GM21381 (cell line): ENCODE results near the gene CLCN7.

Source experiments
- ATAC-seq: cut with Tn5 transposase; IDR thresholded peaks from one replicate; pipeline ENCODE4 v1.9.1; 2021; ENCODE audit warnings: mild to moderate bottlenecking, moderate library complexity; ENCODE audit not compliant: unreplicated experiment

Gene CLCN7, protein sequence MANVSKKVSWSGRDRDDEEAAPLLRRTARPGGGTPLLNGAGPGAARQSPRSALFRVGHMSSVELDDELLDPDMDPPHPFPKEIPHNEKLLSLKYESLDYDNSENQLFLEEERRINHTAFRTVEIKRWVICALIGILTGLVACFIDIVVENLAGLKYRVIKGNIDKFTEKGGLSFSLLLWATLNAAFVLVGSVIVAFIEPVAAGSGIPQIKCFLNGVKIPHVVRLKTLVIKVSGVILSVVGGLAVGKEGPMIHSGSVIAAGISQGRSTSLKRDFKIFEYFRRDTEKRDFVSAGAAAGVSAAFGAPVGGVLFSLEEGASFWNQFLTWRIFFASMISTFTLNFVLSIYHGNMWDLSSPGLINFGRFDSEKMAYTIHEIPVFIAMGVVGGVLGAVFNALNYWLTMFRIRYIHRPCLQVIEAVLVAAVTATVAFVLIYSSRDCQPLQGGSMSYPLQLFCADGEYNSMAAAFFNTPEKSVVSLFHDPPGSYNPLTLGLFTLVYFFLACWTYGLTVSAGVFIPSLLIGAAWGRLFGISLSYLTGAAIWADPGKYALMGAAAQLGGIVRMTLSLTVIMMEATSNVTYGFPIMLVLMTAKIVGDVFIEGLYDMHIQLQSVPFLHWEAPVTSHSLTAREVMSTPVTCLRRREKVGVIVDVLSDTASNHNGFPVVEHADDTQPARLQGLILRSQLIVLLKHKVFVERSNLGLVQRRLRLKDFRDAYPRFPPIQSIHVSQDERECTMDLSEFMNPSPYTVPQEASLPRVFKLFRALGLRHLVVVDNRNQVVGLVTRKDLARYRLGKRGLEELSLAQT

DNA sequence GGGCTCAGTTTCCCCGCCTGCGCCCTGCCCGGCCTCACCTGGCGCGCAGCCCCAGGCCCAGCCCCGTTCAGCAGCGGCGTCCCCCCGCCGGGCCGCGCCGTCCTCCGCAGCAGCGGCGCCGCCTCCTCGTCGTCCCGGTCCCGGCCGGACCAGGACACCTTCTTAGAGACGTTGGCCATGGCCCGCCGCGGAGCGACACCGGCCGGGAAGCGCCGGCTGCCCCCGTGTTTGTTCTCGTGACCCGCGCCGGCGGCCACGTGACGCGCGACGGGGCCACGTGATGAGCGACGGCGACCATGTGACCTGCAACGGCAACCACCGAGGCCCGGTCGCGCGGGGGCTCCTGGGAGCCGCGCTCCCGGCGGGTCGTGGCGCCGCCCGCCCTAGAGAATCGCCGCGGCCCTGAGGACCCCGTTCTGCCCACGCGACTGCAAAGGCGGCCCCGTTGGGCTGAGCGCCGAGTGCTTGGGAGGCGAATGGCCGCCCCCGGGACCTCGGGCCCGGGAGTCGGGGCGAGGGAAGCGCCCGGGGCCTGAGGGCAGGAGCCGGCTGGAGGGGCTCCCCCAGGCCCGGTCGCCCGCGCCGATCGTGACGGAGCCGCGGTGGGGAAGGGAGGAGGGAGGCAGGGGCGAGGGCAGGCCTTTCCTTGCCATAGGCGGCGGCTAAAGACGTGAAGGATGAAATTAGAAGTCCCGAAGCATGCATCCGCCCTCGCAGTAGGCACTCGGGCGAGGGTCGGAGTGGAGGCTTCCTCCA is at the start of gene CLCN7:
Gene CLCN7, minus strand, starts transcription at position 233 of the 756 bp plus-strand sequence. Its CDS starts 54 bp downstream, at position 179.
- ATAC-seq = peak; percentile 88

DNA sequence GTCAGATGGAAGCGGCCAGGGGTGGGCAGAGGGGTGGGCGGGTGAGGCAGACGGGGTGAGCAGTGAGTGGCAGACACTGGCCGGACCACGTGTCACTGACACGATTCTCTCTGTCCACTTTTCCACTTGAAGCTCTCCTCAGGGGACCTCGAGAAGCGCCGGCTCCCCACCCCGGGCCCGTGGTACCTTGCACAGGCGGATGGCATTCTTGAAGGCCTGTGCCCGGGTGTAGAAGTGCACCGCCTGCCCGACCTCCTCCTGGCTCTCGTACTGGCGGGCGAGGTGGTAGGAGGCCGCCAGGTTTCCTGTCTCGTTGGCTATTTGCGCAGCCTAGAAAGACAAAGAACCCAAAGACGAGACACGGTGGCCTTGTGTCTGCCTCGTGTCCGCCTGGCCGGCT is 49.5 kb upstream of the CLCN7 start:
- no peak for ATAC-seq

DNA sequence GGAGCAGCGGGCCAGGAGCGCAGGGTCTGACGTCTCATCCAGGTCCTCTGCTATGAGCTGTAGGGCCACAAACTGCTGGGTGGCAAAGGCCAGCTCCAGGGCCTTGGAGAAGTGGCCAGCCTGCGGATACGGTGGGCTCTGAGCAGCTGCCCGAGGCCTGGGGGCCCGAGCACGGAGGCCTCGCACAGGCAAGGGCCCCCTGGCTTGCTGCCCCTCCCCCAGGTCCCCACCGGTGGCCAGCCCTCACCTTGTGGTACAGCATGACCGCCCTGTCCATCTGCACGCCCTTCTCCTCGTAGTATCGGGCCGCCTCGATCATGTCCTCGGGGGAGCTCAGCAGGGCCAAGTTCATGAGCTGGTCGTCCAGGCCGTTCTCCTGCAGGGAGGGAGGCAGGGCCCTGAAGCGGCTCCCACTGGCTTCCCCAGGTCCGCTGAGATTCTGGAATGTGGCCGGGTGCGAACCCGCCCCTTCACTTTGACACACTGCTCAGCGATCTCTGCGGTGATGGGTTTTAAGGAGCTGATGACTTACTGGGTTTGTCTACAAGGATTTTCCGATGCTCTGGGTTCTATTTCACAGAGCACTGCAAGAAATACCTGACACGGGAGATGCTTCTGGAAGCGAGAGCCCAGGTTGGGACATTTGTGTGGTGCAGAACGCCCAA is 48.9 kb upstream of the CLCN7 start:
- no peak for ATAC-seq

DNA sequence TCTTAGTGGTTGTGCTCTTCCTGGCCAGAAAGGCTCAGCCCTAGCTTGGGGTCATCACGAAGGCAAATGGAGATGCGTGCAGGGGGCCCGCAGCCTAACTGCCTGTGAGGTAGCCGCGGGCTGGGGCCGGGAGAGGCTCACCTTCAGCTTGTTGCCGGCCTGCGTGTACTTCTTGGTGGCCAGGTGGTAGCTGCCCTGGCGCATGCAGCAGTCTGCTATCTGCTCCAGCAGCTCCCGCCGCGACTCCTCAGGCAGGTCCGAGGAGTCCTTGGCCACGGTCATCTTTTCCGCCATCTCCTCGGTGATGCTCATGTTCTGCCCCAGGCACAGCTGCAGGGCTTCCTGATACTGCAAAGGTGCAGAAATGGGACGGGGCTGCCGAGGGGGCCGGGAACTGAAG is 45.6 kb upstream of the CLCN7 start:
- no peak for ATAC-seq

DNA sequence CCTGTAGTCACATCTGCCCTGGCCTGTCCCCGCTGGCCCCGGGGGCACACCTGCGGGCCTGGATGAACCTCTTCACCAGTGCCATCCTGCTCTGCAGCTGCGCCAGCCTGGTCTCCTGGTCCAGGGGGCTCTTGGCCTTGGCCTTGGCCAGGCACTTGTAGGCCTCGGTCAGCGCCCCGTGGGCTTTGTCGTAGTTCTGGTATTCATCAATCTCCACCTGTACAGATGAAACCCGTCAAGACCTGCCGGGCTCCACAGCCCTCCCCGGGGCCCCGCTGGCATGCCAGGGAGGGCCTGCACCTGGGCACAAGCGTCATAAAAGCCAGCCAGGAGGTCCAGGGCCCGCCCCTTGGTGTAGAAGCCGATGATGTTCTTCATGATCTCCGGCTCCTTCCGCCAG is 45.0 kb upstream of the CLCN7 start:
- ATAC-seq = no peak

DNA sequence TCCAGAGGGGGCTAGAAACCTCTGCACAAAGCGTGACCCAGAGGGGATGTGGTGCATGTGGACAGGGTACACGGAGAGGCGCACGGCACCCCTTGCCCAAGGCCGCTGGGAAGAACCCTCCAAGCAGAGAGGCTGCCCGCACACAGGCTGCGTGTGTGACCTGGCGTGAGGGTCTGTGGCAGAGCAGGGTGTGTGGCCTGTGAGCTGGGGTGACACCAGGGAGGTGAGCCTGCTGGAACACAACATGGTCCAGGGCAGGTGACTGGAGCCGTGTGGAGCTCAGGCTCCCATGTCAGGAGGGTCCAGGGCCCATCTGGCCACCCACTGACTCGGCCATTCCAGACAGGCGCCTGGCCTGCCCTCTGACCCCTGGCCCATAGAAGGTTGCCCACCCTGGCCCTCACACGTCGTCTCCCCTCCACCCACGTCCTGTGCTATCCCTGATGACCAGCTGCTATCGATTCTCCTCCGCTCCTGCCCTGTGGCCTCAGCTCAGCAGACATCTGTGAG is 43.9 kb upstream of the CLCN7 start:
- ATAC-seq = no peak

DNA sequence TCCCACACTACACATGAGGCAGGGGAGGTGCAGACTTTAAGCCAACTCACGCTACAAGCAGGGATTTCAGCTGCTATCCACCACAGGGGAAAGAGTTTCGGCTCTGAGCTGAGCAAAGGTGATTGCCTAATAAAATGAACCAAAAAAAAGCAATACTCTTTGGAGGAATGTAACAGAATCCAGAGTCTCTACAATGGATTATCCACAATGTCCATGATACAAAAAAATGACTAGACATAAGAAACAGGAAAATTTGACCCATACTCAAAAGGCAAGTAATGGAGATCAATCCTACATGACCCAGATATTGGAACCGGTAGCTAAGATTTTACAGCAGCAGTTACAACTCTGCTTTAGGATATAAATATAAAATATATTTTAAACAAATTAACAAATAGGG is 39.7 kb upstream of the CLCN7 start:
- ATAC-seq = no peak

DNA sequence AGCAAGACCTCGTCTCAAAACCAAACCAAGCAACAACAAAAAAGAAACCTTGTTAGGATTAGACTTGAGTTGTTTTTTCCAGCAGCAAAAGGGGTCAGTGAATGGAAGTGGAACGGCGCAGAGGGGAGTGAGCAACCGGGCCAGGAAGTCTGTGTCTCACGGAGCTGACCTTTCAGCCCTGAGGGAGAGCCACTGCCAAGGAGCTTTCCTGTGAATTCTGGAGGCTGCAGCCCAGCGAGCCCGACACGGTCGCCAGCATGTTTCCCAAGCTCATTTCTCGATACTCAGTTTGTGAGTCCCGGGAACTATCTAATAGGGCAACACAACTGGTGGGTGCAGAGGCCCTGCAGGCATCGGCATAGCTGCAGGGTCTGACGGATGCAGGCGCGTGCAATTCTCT is 37.9 kb upstream of the CLCN7 start:
- ATAC-seq = no peak

DNA sequence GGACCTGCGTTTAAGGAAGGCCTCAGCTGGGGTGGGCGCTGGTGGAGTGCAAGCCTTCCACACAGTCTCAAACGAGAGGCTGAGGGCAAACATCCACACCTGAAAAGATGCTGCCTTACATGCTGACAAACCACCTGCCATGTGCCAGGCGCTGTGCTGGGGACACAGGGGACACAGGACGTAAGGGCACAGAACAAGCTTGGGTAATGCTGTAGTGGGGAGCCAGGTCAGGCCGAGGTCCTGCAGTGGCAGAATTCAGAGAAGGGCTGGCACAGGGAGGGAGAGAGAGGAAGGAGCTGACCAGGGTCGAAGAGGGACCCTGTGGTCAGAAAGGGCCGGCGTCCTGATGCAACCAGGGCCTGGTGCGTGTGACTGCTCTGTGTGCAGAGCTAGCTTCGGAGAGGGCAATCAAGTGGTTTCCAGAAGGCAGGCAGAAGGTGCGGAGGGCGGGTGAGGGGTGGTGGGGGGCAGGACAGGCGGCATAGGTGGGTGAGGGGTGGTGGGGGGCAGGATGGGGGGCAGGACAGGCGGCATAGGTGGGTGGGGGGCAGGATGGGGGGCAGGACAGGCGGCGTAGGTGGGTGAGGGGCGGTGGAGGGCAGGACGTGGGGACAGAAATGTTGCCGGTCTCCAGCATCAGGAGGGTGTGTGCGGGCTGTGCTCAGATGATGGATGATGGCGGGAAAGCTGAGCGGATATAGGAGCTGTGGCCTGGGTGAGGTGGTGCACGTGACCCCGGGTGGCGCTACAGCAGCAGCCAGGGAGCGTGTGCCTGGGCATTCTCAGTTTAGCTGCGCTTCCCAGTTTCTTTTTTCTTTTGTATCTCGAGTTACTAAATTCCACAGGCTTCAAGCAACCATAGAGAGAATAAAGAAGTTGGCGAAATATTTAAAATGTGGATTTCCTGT is 37.1 kb upstream of the CLCN7 start:
- no peak for ATAC-seq

DNA sequence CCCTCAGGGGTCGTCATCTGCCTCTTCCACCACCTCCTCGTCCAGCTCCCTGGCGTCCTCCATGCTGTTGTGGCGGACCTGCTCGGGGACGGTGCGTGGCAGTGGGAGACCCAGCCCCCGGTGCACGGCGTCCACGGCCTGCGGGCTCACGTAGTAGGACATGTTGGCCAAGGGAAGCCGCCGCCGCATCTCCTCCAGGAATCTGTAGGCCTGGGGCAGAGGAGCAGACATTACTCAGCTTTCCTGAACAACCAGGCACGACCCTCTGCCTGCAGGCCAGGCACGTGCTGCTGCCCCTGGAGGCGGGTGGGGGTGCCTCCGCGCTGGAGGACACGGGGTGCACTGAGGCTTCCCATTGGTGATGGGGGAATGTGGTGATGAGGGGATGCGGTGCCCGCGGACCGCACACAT is 36.1 kb upstream of the CLCN7 start:
- no peak for ATAC-seq

DNA sequence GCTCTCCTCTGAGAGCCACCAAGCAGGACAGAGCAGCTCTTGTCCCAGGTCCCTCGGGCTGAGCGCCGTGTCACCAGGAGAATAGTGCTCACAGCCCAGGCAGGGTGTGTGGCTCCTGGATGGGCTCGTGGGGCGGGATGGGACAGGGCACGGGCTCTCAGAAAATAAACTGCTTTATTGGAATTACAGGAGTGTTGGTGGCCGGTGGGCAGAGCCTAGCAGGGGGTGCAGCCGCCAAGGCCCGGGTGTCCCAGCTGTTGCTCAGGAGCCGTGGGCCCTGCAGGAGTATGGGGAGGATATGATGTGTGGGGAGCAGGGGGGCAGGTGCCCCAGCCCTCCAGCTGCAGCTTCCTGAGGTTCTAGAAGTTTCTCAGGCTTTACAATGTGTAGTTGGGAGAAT is 35.4 kb upstream of the CLCN7 start:
- no peak for ATAC-seq

DNA sequence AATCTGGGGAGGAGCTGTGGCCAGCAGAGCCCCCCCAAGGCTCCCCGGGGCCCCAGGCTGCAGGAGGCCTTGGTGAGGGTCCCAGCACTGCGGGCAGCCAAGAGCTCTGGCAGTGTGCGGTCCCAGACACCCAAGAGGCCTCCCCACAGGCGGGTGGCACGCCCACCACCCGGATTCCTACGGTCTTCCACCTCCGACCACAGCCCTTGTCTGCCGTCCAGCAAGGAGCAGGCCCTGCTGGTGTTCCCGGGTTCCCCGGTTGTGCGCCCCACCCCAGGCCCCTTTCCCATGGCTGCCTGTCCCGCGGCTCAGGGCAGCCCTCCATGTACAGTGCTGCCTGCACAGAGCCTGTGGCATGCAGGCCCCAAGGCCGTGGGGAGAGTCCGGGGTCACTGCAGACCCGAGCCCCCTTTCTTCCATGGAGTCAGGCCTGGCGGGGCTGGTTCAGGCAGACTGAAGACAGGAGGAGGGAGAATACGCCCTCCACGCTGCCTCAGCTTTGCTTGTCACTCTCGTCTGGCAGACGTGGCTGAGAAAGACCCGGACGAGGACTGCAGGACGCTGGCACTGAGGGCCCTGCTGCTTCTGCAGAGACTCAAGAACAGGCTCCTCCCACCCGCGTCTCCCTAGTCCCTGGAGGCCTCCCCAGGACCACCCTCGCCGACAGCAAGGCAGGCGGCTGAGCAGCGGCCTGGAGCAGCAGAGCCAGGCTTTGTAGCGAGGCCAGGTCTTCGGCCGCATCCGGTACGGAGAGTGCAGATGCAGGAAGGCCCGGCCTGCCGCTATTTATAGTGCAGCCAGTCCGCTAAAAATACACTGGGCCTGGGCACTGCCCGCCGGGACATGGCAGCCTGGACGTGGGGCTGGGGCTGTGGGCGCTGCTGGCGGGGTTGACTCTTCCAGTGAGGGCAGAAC is 34.7 kb upstream of the CLCN7 start:
- ATAC-seq = no peak

DNA sequence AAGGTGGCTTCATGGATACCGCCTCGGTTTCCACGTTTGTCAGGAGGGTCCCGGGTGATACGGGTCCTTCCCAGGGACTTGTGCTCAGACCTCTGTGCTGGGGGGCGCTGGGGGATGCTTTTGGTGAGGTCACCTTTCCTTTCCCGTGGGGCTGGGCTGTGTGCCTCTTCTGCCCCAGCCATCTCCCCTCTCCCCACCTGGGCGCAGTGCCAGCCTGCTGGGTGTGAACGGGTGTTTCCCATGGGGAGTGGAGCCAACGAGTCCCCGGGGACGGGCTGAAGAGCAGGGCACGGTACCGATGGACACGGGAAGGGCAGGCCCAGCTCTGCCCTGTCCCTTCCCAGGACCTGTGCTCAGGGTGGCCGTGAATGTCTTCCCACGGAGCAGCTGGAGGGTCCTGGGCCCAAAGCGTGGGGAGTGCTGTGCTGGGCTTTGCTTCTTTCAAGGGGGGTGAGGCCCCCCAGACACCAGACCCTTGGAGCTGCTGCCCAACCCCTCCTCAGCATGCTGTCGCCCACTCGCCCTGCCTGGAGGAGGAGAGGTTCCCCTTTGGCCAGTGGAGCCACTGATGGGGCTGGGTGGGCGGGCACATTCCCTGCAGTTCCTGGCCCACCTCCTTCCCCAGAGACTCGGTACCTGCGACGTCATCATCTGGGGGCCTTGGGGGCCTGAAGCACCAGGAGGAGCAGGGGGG is 33.8 kb upstream of the CLCN7 start:
- no peak for ATAC-seq

DNA sequence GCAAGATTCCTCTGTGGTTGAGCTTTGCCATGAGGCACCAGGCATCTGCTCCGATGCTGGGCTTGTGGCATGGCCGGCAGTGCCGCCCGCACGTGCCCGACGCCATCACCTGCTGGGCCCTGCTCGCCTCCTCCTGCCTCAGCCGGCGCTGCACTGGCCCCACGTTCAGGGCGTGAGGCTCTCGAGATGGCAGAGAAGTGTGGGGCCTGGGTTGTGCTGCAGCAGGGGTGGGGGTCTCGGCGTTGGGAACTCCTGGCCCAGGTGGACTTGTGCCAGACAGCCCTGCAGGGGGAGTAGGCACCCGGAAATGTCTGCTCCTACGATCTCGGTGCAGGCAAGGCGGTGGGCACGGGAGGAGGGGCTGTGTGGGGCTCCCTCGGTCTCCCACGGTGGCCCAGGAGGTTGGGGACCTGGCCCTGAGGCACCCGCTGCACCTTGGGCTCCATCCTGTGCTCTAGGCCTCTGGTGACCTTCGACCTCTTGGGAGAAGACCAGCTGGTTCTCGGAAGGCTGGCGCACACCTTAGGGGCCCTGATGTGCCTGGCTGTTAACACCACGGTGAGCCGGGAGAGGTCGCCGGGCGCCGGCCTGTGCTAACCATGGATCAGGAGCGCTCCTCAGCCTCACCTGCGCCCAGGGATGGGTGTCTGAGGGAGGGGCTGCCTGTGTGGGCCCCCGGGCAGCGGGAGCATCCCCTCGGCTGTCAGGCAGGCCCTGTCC is 31.8 kb upstream of the CLCN7 start:
- no peak for ATAC-seq

DNA sequence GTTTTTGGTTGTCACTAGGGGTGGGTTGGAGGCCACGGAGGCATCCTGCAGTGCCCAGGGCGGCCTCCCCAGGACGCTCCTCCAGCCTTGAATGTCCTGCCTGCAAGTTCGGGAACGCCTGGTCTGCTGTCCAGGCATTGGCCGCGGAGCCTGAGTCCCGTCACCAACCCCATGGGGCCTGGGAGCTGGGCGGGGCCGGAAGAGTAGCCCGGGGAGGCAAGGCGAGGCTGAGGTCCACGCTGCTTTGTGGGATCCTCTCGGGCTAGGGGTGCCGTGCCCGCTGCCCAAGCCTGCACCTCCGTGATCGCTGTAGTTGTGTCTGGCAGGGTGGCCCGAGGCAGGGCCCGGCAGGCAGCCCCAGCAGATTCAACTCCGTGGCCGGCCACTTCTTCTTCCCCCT is 31.1 kb upstream of the CLCN7 start:
- no peak for ATAC-seq

DNA sequence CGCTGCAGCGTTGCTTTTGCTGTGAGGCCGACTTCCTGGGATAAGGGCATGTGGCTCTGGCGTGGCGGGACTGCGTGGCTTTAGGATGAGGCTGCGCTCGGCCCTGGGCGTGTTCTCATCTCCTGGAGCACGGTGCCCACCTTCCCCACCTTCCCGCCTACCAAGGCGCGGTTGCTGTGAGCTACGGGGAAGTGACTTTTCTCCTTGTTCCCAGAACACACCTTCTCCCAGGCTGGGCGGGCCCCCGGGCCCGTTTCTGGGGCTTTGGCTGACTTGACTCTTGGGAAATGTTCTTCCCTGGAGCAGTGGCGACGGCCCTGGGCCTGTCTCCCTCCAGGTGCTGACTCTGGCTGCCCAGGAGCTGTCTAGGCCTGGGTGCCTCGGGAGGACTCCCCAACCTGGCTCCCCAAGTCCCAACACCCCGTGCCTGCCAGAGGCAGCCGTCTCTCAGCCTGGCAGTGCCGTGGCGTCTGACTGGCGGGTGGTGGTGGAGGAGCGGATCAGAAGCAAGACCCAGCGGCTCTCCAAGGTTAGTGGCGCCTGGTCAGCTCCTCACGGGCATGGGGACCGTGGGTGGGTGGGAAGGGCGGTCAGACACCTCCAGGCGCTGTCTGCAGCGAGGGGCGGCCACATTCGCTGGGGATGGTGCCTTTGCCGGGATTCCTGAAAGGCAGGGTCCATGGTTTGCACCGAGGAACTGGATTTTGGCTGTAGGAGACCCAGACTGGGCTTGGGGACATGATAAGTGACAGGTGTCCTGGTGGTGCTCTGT is 30.4 kb upstream of the CLCN7 start:
- ATAC-seq = no peak
